Choroid plexus epithelial cell (primary cell): Measurements from ENCODE around the gene CCND1.

Experiments
- DNase-seq: peaks from one replicate; pipeline ENCODE4 v3.0.0-alpha.2; 2010; ENCODE audit warnings: low read depth
- H3K4me3 ChIP-seq: 2 replicates; pipeline ENCODE4 v1.5.1; 2011; ENCODE audit warnings: low read depth, mild to moderate bottlenecking, control low read depth, low read length, moderate library complexity
- CTCF ChIP-seq: conservative IDR thresholded peaks from 2 replicates; pipeline ENCODE4 v1.5.1; 2011; ENCODE audit warnings: low read depth, mild to moderate bottlenecking, control low read depth, inconsistent platforms, low read length, moderate library complexity

CCND1 gene

GRCh38 chr11:69650081-69650831 lies 9.3 kb downstream of the CCND1 start:
- no peak for TF ChIP-seq CTCF
- no peak overlapping the region for H3K4me3 ChIP-seq
- no peak for DNase-seq

- DNase-seq = no peak
- no peak overlapping the region for H3K4me3 ChIP-seq
- TF ChIP-seq CTCF = no peak
Measured at GRCh38 chr11:69650832-69651344, 9.9 kb downstream of the CCND1 start.

GRCh38 chr11:69651834-69652620 lies 11.1 kb downstream of the CCND1 start:
- DNase-seq = no peak
- no peak for TF ChIP-seq CTCF

GRCh38 chr11:69652999-69653398 lies 12.0 kb downstream of the CCND1 start:
- H3K4me3 ChIP-seq = no peak overlapping the region
- TF ChIP-seq CTCF = no peak
- DNase-seq = no peak

More at GRCh38 chr11:69651834-69652620, 11.1 kb downstream of the CCND1 start:
- no peak overlapping the region for H3K4me3 ChIP-seq

- H3K4me3 ChIP-seq = no peak overlapping the region
- no peak for TF ChIP-seq CTCF
- DNase-seq = no peak
Measured at GRCh38 chr11:69653406-69653960, 12.5 kb downstream of the CCND1 start.

- no peak for TF ChIP-seq CTCF
Measured at GRCh38 chr11:69654001-69654659, 13.2 kb downstream of the CCND1 start.

More at GRCh38 chr11:69654001-69654659, 13.2 kb downstream of the CCND1 start:
- no peak for DNase-seq
- no peak overlapping the region for H3K4me3 ChIP-seq
